ENCODE measurements around the gene GNLY. TPM values are rescaled to one million over a fixed set of nuclear protein-coding genes. Genes with fewer than 3 reads are reported as not detected.

The GNLY gene
- total and polyA plus RNA-seq, 9 of the 15 experiments (the other 6 are each of a cell fraction or from before 2014, with no cell fraction given) = not detected

GRCh38 chr2:85719609-85720240 is 25.6 kb downstream of the GNLY start:
- BruUV-seq (replicated peaks) = no TSS peak
- 13% methylated on average over 6 of the region's 6 CpGs for WGBS (ENCODE audit: insufficient coverage, low coverage, missing lambda C conversion rate)
- ChIA-PET POLR2A (interaction anchor here (0.6 to 1.1 kb wide), 5 partner anchors 13 to 1283 kb away, joined by 3 to 4 read pairs (median 3); partner anchors contain the start of gene TGOLN2), CTCF (ENCODE audit: low intra/inter-chr PET ratio) (no interaction called here)
- Histone ChIP-seq H2AFZ (ENCODE audit: low read depth, low read length) (no peak overlapping the region), H3K4me3 (no peak overlapping the region), H3K79me2 (ENCODE audit: control insufficient read depth, insufficient read depth, low read length) (no peaks in the 10 kb centered on the region), H4K20me1 (replicated peaks; ENCODE audit: control insufficient read depth, insufficient read depth, low read length) (no peaks in the 10 kb centered on the region), H3K9me1 (ENCODE audit: control insufficient read depth, insufficient read depth, low read length) (no peaks in the 10 kb centered on the region), H3K27me3 (ENCODE audit: control insufficient read depth in 2 of 2, insufficient read depth in 2 of 2, low read length in 2 of 2) (peaks cover 3 to 24% of the 10 kb centered on the region in 2 experiments; a peak in 4 of 5 replicates), H3K9ac (ENCODE audit: insufficient read depth in 1 of 2, low read depth in 2 of 2, low read length in 2 of 2) (no peak overlapping the region), H3K9me3 (replicated peaks; ENCODE audit: control insufficient read depth, insufficient read depth, low read depth, low read length) (no peaks in the 10 kb centered on the region), H3K4me2 (ENCODE audit: insufficient read depth, low read length) (no peak overlapping the region), H3K36me3 (ENCODE audit: control insufficient read depth, insufficient read depth, low read length) (no peaks in the 10 kb centered on the region), H3K27ac (ENCODE audit: extremely low read depth, low read depth, low read length) (no peak overlapping the region), H3K4me1 (replicated peaks in 1 of 2; ENCODE audit: control insufficient read depth in 2 of 2, insufficient read depth in 2 of 2, low read length in 2 of 2) (peaks cover 7 to 15% of the 10 kb centered on the region in 2 experiments; a peak in 3 of 5 replicates)
- FAIRE-seq = no peak
- no peak for ATAC-seq
- in situ Hi-C loops (cut with MboI) = no loop called here
- intact Hi-C loops (cut with micrococcal nuclease) = no loop called here
- no peak for DNase-seq (ENCODE audit: extremely low read depth in 1 of 4, low spot score in 3 of 4)
- no peak for TF ChIP-seq MYC (IDR thresholded peaks at IDR 0.05; ENCODE audit: low read depth, low read length)
- no peak for TF ChIP-seq MYC (CRISPR knock-in tag; IDR thresholded peaks at IDR 0.05; ENCODE audit: borderline replicate concordance, low read depth)
- TF ChIP-seq PHF21A (IDR thresholded peaks at IDR 0.05; ENCODE audit: borderline replicate concordance, low read depth) = no peak
- TF ChIP-seq ZFP91 (CRISPR knock-in tag; IDR thresholded peaks at IDR 0.05) = no peak
- no peak for TF ChIP-seq MITF (IDR thresholded peaks at IDR 0.05)
- no peak for TF ChIP-seq RHOXF2B (CRISPR knock-in tag; conservative IDR thresholded peaks at IDR 0.05)
- no peak for TF ChIP-seq ZNF431 (CRISPR knock-in tag; IDR thresholded peaks at IDR 0.05)
- TF ChIP-seq PPARD (CRISPR knock-in tag; IDR thresholded peaks at IDR 0.05) = no peak
- TF ChIP-seq NR2C1 (IDR thresholded peaks at IDR 0.05) = no peak
- TF ChIP-seq NR2C1 (tag; IDR thresholded peaks at IDR 0.05) = no peak
- no peak for TF ChIP-seq ZMIZ1 (IDR thresholded peaks at IDR 0.05; ENCODE audit: low read depth in 2 of 2, low read length in 2 of 2)
- TF ChIP-seq THAP7 (CRISPR knock-in tag; IDR thresholded peaks at IDR 0.05) = no peak
- no peak for TF ChIP-seq SRF (CRISPR knock-in tag; IDR thresholded peaks at IDR 0.05)
- no peak for TF ChIP-seq PRMT5 (CRISPR knock-in tag; IDR thresholded peaks at IDR 0.05)
